ENCODE results near the gene GPR171.

Gene GPR171

GRCh38 chr3:151228666-151229040 lies 25.6 kb upstream of the GPR171 start:
- TF ChIP-seq Cebpa-rat (IDR thresholded peaks at IDR 0.05), result no peak
- Histone ChIP-seq H3K27me3 (no peaks in the 10 kb centered on the region), H3K27ac (peak overlapping the region in 7 of 11 experiments; percentile 25 to 69 (median 28); a peak in 11 of 22 replicates), H3K9me3 (replicated peaks in 1 of 11) (0 out of 22 replicates have a peak, but pooled peaks cover 0 to 6% (median 0%) of the 10 kb centered on the region in 11 experiments), H3K4me3 (no peak overlapping the region), H3K4me1 (peaks cover 47 to 65% (median 55%) of the 10 kb centered on the region in 10 experiments), H3K9ac (peak overlapping the region in 5 of 11 experiments; percentile 6 to 34 (median 26); a peak in 4 of 22 replicates), H4K20me1 (no peaks in the 10 kb centered on the region), H3K36me3 (no peaks in the 10 kb centered on the region), H3K4me2 (peak overlapping the region; percentile 18 to 75 (median 57))

- Histone ChIP-seq H3K9ac (peak overlapping the region in 7 of 11 experiments; percentile 2 to 47 (median 29); a peak in 6 of 22 replicates), H3K4me1 (peaks cover 47 to 65% (median 55%) of the 10 kb centered on the region in 10 experiments), H3K4me3 (no peak overlapping the region), H3K27me3 (no peaks in the 10 kb centered on the region), H3K27ac (peak overlapping the region in 8 of 11 experiments; percentile 25 to 69 (median 58); a peak in 13 of 22 replicates), H3K4me2 (peak overlapping the region; percentile 50 to 75 (median 59)), H4K20me1 (no peaks in the 10 kb centered on the region), H3K36me3 (no peaks in the 10 kb centered on the region), H3K9me3 (replicated peaks in 1 of 11) (peaks cover 0 to 6% (median 0%) of the 10 kb centered on the region in 11 experiments; a peak in 2 of 22 replicates)
- TF ChIP-seq Cebpa-rat (IDR thresholded peaks at IDR 0.05), result no peak
Observed at GRCh38 chr3:151227807-151228665, 25.0 kb upstream of the GPR171 start.

- H3K9ac ChIP-seq, result peak overlapping the region in 7 of 11 experiments; percentile 2 to 47 (median 21); a peak in 6 of 22 replicates
Observed at GRCh38 chr3:151227266-151227806, 24.3 kb upstream of the GPR171 start.

GRCh38 chr3:151226825-151227224 lies 23.8 kb upstream of the GPR171 start:
- TF ChIP-seq Cebpa-rat (IDR thresholded peaks at IDR 0.05), result no peak
- Histone ChIP-seq H3K27me3 (no peaks in the 10 kb centered on the region), H3K4me3 (no peak overlapping the region), H3K36me3 (peaks cover 0 to 6% (median 0%) of the 10 kb centered on the region in 11 experiments; a peak in 3 of 22 replicates), H3K27ac (peak overlapping the region in 9 of 11 experiments; percentile 9 to 69 (median 58); a peak in 14 of 22 replicates), H3K9ac (peak overlapping the region in 6 of 11 experiments; percentile 8 to 47 (median 25); a peak in 6 of 22 replicates), H3K4me2 (peak overlapping the region; percentile 18 to 71 (median 55); a peak in 20 of 22 replicates), H4K20me1 (no peaks in the 10 kb centered on the region), H3K4me1 (peaks cover 47 to 65% (median 55%) of the 10 kb centered on the region in 10 experiments), H3K9me3 (replicated peaks in 1 of 11) (peaks cover 7 to 15% (median 8%) of the 10 kb centered on the region in 11 experiments; a peak in 21 of 22 replicates)

More at GRCh38 chr3:151227266-151227806, 24.3 kb upstream of the GPR171 start:
- Histone ChIP-seq H3K4me3 (no peak overlapping the region), H3K36me3 (peaks cover 0 to 4% (median 0%) of the 10 kb centered on the region in 11 experiments; a peak in 1 of 22 replicates), H3K4me1 (peaks cover 47 to 65% (median 55%) of the 10 kb centered on the region in 10 experiments), H3K27ac (peak overlapping the region in 9 of 11 experiments; percentile 9 to 69 (median 58); a peak in 14 of 22 replicates), H4K20me1 (no peaks in the 10 kb centered on the region), H3K4me2 (peak overlapping the region; percentile 23 to 71 (median 55); a peak in 19 of 22 replicates), H3K27me3 (no peaks in the 10 kb centered on the region), H3K9me3 (replicated peaks in 1 of 11) (peaks cover 2 to 10% (median 6%) of the 10 kb centered on the region in 11 experiments; a peak in 14 of 22 replicates)
- TF ChIP-seq Cebpa-rat (IDR thresholded peaks at IDR 0.05), result no peak

- Histone ChIP-seq H3K9me3 (replicated peaks in 1 of 11) (peaks cover 14 to 22% (median 15%) of the 10 kb centered on the region in 11 experiments; a peak in 21 of 22 replicates), H3K27me3 (no peaks in the 10 kb centered on the region), H3K9ac (0 out of 22 replicates have a peak overlapping the region, but pooled peaks of 1 of the 11 experiments have one; percentile 47), H3K4me1 (peaks cover 45 to 60% (median 51%) of the 10 kb centered on the region in 10 experiments), H3K27ac (peak overlapping the region in 9 of 11 experiments; percentile 21 to 69 (median 58); a peak in 12 of 22 replicates), H3K4me2 (peak overlapping the region in 9 of 11 experiments; percentile 19 to 71 (median 55); a peak in 18 of 22 replicates), H3K36me3 (peaks cover 0 to 13% (median 0%) of the 10 kb centered on the region in 11 experiments; a peak in 7 of 22 replicates), H3K4me3 (no peak overlapping the region), H4K20me1 (no peaks in the 10 kb centered on the region)
- TF ChIP-seq Cebpa-rat (IDR thresholded peaks at IDR 0.05), result no peak
Observed at GRCh38 chr3:151226088-151226563, 23.1 kb upstream of the GPR171 start.

GRCh38 chr3:151225040-151225975 lies 22.3 kb upstream of the GPR171 start:
- H3K4me2 ChIP-seq, result peak overlapping the region in 5 of 11 experiments; percentile 23 to 71 (median 66); a peak in 8 of 22 replicates
- H4K20me1 ChIP-seq, result no peaks in the 10 kb centered on the region
- no peak overlapping the region for H3K4me3 ChIP-seq
- no peak overlapping the region for H3K9ac ChIP-seq
- H3K9me3 ChIP-seq (replicated peaks in 1 of 11), result peaks cover 16 to 30% (median 24%) of the 10 kb centered on the region in 11 experiments; a peak in 21 of 22 replicates
- no peak for TF ChIP-seq Cebpa-rat (IDR thresholded peaks at IDR 0.05)
- peaks cover 37 to 54% (median 43%) of the 10 kb centered on the region in 10 experiments for H3K4me1 ChIP-seq
- peaks cover 0 to 17% (median 0%) of the 10 kb centered on the region in 11 experiments; a peak in 7 of 22 replicates for H3K36me3 ChIP-seq
- no peaks in the 10 kb centered on the region for H3K27me3 ChIP-seq
- peak overlapping the region in 9 of 11 experiments; percentile 18 to 69 (median 45); a peak in 12 of 22 replicates for H3K27ac ChIP-seq

GRCh38 chr3:151224268-151224866 lies 21.4 kb upstream of the GPR171 start:
- no peak for TF ChIP-seq Cebpa-rat (IDR thresholded peaks at IDR 0.05)

More at GRCh38 chr3:151224268-151224866, 21.4 kb upstream of the GPR171 start:
- no peak overlapping the region for H3K27ac ChIP-seq
- H4K20me1 ChIP-seq, result no peaks in the 10 kb centered on the region
- peaks cover 31 to 44% (median 36%) of the 10 kb centered on the region in 10 experiments for H3K4me1 ChIP-seq
- no peak overlapping the region for H3K4me2 ChIP-seq
- H3K9me3 ChIP-seq (replicated peaks in 1 of 11), result peaks cover 16 to 32% (median 26%) of the 10 kb centered on the region in 11 experiments; a peak in 21 of 22 replicates
- H3K36me3 ChIP-seq, result peaks cover 0 to 17% (median 0%) of the 10 kb centered on the region in 11 experiments; a peak in 7 of 22 replicates
- no peaks in the 10 kb centered on the region for H3K27me3 ChIP-seq
- H3K9ac ChIP-seq, result no peak overlapping the region
- H3K4me3 ChIP-seq, result no peak overlapping the region

All from BLaER1 treated with 17β-estradiol and CSF1 and Interleukin-3, amounts not matched to agents 10 nM and 100 nM (cell line).